NB4 (cell line): ENCODE measurements around the gene NCBP1.

Source experiments
- CTCF ChIP-seq: IDR thresholded peaks from one replicate; pipeline ENCODE4 v1.5.1; 2012; ENCODE audit warnings: low read depth, low read length
- MYC ChIP-seq: IDR thresholded peaks from 2 replicates; pipeline ENCODE4 v1.6.1; 2011; ENCODE audit warnings: low read depth, low read length
- POLR2A ChIP-seq: IDR thresholded peaks from 2 replicates; pipeline ENCODE4 v1.6.1; 2011; ENCODE audit warnings: mild to moderate bottlenecking; ENCODE audit not compliant: insufficient read length; ENCODE audit errors: extremely low read depth

- TF ChIP-seq CTCF (no peak), POLR2A (no peak), MYC (no peak)
These were observed 26.7 kb downstream of the NCBP1 start for GRCh38 chr9:97660340-97660739.
